Measurements from ENCODE around the gene PROSER2. TPM values are rescaled to one million over a fixed set of nuclear protein-coding genes. Genes with fewer than 3 reads are reported as not detected.

The PROSER2 gene
- total and polyA plus RNA-seq, 4 donors, result 6.5 to 24.9 (median 9.9) TPM

- no peak overlapping the region for H3K27ac ChIP-seq (ENCODE audit: low read depth in 1 of 2, low read length in 2 of 2)
- no peaks in the 10 kb centered on the region for H3K36me3 ChIP-seq (ENCODE audit: control insufficient read depth in 4 of 4, insufficient read depth in 3 of 4, low read depth in 1 of 4, low read length in 3 of 4)
- H3K9me3 ChIP-seq (ENCODE audit: control insufficient read depth in 4 of 4, low read length in 3 of 4), result no peaks in the 10 kb centered on the region
- no peak overlapping the region for H3K4me3 ChIP-seq (ENCODE audit: low read depth in 1 of 3, low read length in 3 of 3)
- 96% methylated on average over 5 of the region's 5 CpGs for WGBS
- no peaks in the 10 kb centered on the region for H3K27me3 ChIP-seq (ENCODE audit: control insufficient read depth in 4 of 4, insufficient read depth in 4 of 4, low read length in 3 of 4)
- no peaks in the 10 kb centered on the region for H3K4me1 ChIP-seq (ENCODE audit: control insufficient read depth in 4 of 4, insufficient read depth in 4 of 4, low read length in 3 of 4)
- no peak for DNase-seq (ENCODE audit: low spot score)
- no peak overlapping the region for H3K9ac ChIP-seq (ENCODE audit: low read depth in 1 of 2, low read length in 2 of 2)
- TF ChIP-seq FOXA1 (IDR thresholded peaks at IDR 0.05) (no peak), GABPA (IDR thresholded peaks at IDR 0.05 in 1 of 2, conservative IDR thresholded peaks at IDR 0.05 in 1 of 2) (no peak), YY1 (IDR thresholded peaks at IDR 0.05) (no peak), ZBTB33 (IDR thresholded peaks at IDR 0.05) (no peak), HNF4A (conservative IDR thresholded peaks at IDR 0.05) (no peak), RXRA (IDR thresholded peaks at IDR 0.05) (no peak), SP1 (IDR thresholded peaks at IDR 0.05) (no peak), TAF1 (conservative IDR thresholded peaks at IDR 0.05) (no peak), EGR1 (IDR thresholded peaks at IDR 0.05; ENCODE audit: low read depth in 2 of 2) (no peak), ATF3 (IDR thresholded peaks at IDR 0.05) (no peak), FOXA2 (IDR thresholded peaks at IDR 0.05) (no peak), NR2F2 (IDR thresholded peaks at IDR 0.05) (no peak), REST (IDR thresholded peaks at IDR 0.05) (no peak), CTCF (IDR thresholded peaks at IDR 0.05; ENCODE audit: low read depth, low read length, missing input control) (no peak), HNF4G (IDR thresholded peaks at IDR 0.05) (no peak), RAD21 (IDR thresholded peaks at IDR 0.05) (no peak), JUND (IDR thresholded peaks at IDR 0.05) (no peak)
- TF ChIP-seq, protein P1, sequence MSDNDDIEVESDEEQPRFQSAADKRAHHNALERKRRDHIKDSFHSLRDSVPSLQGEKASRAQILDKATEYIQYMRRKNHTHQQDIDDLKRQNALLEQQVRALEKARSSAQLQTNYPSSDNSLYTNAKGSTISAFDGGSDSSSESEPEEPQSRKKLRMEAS (IDR thresholded peaks at IDR 0.05), result no peak
These were observed 14.3 kb upstream of the PROSER2 start for GRCh38 chr10:11808808-11809207.

Measured in liver (tissue), 9 donors.